Upper lobe of right lung (tissue), 1 donor: ENCODE results near the gene CLEC16A. TPM values are rescaled to one million over a fixed set of nuclear protein-coding genes. Genes with fewer than 3 reads are reported as not detected.

ENCODE experiments used
- ATAC-seq: fragments of 200-7000 bp; cut with Tn5 transposase; one replicate; pipeline ENCODE4 v1.9.1; 2020; ENCODE audit warnings: mild to moderate bottlenecking, moderate library complexity
- DNase-seq: peaks from one replicate; pipeline ENCODE4 v3.0.0-alpha.2; 2020
- H3K27ac ChIP-seq: fragments of 200-600 bp; one replicate; pipeline ENCODE4 v1.8.0; 2022
- H3K27me3 ChIP-seq: fragments of 200-600 bp; one replicate; pipeline ENCODE4 v1.8.0; 2022; ENCODE audit warnings: mild to moderate bottlenecking
- H3K36me3 ChIP-seq: fragments of 200-600 bp; one replicate; pipeline ENCODE4 v1.8.0; 2022
- H3K4me1 ChIP-seq: fragments of 200-600 bp; one replicate; pipeline ENCODE4 v1.8.0; 2022
- H3K4me3 ChIP-seq: fragments of 200-600 bp; one replicate; pipeline ENCODE4 v1.8.0; 2022; ENCODE audit warnings: mild to moderate bottlenecking
- H3K9me3 ChIP-seq: fragments of 200-600 bp; one replicate; pipeline ENCODE4 v1.8.0; 2022
- intact Hi-C: fragments of 100-400 bp; cut with DNase I; formaldehyde crosslinking; loops from one replicate; pipeline ENCODE4 v1.11.0; 2022
- total RNA-seq: library from RNA; stranded (reverse); fragmentation: NEBNext Ultra II Directional; extraction: Animal tissue kit (Norgen Biotek cat#: 25700); gene quantifications from one replicate; pipeline ENCODE4 v1.2.1, GENCODE V29; 2021
- TF ChIP-seq, protein P1 (sequence below): fragments of 200-600 bp; IDR thresholded peaks from one replicate; pipeline ENCODE4 v1.8.0; 2022; ENCODE audit warnings: antibody characterized with exemption
- donor health status: DM: no; HTN: yes; CAD: no; lungs with severe emphysema.

The CLEC16A gene
- total RNA-seq, 1 donor from 2014 or later = 36.9 TPM

DNA sequence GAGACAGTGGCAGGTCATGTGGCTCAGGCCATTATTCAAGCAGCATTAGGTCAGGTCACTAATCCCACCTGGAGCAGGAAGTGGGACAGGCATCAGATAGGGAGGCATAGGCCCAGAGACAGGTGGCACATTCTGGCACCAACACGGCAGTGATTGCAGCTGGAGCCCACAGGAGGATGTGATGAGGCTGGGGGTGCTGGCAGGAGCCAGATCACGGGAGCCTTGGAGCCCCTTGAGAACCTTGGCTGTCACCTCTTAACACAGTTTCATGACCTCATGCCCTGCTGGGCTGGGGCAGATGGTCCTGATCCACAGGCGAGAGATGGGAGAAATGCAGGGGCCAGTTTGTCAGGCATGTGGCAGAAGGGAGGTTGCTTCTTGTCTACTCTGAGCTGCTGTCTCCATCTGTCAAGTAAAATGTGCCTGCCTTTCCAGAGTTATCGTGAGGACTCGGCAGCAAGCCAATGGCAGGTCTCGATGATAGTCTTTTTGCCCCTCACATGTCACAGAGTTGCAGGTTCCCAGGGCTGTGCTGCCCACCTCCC, 109.6 kb downstream of the CLEC16A start:
- Histone ChIP-seq H3K27ac (no peak overlapping the region), H3K27me3 (no peaks in the 10 kb centered on the region), H3K4me3 (no peak overlapping the region), H3K9me3 (no peaks in the 10 kb centered on the region), H3K36me3 (peaks cover 6% of the 10 kb centered on the region), H3K4me1 (peaks cover 4% of the 10 kb centered on the region)
- TF ChIP-seq, protein P1, sequence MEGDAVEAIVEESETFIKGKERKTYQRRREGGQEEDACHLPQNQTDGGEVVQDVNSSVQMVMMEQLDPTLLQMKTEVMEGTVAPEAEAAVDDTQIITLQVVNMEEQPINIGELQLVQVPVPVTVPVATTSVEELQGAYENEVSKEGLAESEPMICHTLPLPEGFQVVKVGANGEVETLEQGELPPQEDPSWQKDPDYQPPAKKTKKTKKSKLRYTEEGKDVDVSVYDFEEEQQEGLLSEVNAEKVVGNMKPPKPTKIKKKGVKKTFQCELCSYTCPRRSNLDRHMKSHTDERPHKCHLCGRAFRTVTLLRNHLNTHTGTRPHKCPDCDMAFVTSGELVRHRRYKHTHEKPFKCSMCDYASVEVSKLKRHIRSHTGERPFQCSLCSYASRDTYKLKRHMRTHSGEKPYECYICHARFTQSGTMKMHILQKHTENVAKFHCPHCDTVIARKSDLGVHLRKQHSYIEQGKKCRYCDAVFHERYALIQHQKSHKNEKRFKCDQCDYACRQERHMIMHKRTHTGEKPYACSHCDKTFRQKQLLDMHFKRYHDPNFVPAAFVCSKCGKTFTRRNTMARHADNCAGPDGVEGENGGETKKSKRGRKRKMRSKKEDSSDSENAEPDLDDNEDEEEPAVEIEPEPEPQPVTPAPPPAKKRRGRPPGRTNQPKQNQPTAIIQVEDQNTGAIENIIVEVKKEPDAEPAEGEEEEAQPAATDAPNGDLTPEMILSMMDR = no peak
- ATAC-seq (no peak), DNase-seq (peak; percentile 29)
- intact Hi-C loops = no loop called here

DNA sequence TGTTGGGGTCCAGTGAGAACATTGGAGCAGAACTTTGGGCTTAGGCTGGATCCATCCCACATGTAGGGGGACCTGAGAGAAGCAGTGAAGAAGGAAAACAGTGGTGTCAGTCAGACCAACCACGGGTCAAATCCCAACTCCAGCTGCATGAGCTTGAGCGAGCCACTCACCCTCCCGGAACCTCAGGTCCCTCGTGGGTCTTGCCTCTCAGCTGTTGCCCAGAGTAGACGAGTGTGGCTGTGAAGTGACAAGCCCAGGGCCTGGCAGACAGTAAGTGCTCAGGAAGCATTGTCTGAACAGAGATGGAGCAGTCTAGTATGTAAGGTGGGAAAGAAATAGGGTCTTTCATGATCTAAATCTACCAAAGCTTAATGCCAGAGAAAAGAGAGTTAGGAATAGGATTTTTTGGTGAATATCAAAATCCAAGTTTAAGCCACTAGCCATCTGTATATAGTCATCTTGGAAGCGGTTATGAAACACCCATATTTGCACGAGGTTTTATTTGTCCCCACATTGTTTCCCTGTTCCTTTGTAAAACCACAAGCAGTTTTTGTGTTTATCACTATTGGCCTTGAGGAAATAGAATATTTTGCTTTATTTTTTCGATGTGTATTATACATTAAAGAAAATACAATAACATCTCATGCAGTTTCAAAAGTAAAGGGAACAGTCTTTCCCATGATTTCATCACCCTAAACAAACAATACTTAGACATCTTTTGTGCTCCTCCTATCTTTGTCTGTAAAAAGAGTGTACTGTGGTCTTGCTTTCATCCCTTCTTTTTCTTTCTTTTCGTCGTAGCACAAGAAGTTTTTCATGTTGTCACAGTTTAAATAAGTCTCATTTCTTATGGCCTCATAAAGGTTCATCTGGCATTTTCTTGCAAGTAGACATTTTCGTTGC, 112.0 kb downstream of the CLEC16A start:
- TF ChIP-seq, protein P1 = no peak
- no peak overlapping the region for H3K27ac ChIP-seq
- no peak overlapping the region for H3K4me3 ChIP-seq
- H3K4me1 ChIP-seq = peaks cover 8% of the 10 kb centered on the region
- intact Hi-C loops = no loop called here
- no peaks in the 10 kb centered on the region for H3K9me3 ChIP-seq
- H3K27me3 ChIP-seq = no peaks in the 10 kb centered on the region
- DNase-seq (peak; percentile 23), ATAC-seq (no peak)
- H3K36me3 ChIP-seq = peaks cover 13% of the 10 kb centered on the region

DNA sequence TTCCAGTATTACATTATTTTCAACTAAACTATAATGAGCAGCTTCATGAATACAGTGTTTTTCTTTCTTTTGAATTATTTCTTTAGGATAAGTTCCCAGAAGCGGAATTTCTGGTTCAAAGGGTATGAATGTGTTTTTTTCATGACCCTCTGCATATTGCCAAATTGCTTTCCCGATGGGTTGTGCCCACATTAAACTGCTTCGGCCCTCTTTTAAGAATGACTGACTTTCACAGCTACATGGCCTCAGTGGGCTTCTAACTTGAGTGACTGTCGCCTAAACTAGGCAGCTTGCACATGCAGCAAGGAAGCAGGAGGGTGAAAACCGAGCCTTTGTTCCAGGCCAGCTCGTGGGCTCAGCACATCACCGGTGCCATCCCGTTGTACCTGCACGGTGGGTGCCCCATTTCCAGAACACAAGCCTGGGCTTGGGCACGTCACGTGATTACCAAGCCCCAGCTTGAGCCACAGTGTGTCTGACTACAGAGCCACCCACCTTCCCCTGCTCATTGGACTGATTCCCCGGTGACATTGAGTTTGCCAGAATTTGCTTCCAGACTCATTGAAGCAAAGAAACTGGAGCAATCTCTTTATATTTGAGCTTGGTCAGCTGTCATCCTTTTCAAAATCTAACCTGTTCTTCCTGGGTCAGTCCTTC, 112.8 kb downstream of the CLEC16A start:
- Histone ChIP-seq H3K4me1 (peaks cover 8% of the 10 kb centered on the region), H3K4me3 (no peak overlapping the region), H3K27me3 (no peaks in the 10 kb centered on the region), H3K9me3 (no peaks in the 10 kb centered on the region), H3K36me3 (peaks cover 15% of the 10 kb centered on the region), H3K27ac (no peak overlapping the region)
- ATAC-seq (no peak), DNase-seq (peak; percentile 32)
- TF ChIP-seq, protein P1 = no peak
- intact Hi-C loops = no loop called here

DNA sequence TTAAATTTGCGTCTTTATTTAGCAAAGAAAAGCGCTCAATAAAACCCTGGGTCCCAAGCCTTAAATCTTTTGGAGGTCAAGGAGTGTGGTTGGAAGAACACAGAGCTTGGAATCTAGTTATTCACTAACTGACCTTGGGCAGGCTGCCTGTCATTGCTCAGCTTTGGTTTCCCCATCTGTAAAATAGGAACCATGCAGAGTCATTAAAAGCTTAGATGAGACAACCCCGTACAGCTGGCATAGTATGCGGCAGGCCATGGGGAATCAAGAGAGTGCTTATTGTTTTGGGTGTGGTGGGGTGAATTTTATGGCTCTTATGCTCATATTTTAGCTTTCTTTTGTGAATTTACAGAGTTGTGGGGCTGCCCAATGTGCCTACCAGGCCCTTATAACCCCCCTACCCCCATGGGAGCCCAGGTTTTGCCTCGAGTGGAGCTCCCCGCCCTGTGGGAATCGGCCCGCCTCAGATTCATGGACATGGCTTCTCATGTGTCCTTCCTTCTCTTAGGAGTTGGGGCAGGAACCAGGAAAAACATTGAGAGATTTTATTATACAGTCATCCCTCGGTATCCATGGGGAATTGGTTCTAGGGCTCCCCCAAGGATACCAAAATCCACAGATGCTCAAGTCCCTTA, 113.5 kb downstream of the CLEC16A start:
- TF ChIP-seq, protein P1 = no peak
- H3K4me1 ChIP-seq = peaks cover 6% of the 10 kb centered on the region
- intact Hi-C loops = no loop called here
- H3K27me3 ChIP-seq = no peaks in the 10 kb centered on the region
- no peak overlapping the region for H3K27ac ChIP-seq
- peak; percentile 21 for DNase-seq
- H3K36me3 ChIP-seq = peaks cover 12% of the 10 kb centered on the region
- no peaks in the 10 kb centered on the region for H3K9me3 ChIP-seq
- H3K4me3 ChIP-seq = no peak overlapping the region
- ATAC-seq = no peak

DNA sequence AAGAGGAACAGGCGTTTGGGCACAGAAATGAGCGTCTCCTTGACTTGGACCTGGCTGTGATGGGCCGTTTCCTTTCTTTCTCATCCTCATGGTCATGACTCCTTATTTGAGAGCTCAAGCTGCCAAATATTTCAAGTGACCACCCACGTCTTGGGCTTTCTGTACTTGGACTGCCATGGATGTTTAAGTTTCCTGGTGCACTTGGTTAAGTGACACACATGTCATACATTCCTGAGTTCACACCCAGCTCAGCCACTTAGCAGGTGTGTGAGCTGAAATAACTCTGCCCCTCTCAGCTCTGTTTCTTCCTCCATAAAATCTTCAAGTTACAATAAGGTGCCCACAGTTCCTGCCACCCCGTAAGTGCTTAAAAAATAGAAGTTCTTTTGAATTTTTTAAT, 114.5 kb downstream of the CLEC16A start:
- Histone ChIP-seq H3K36me3 (peaks cover 18% of the 10 kb centered on the region), H3K27me3 (no peaks in the 10 kb centered on the region), H3K4me1 (peaks cover 4% of the 10 kb centered on the region), H3K27ac (peak overlapping the region; percentile 51), H3K4me3 (no peak overlapping the region), H3K9me3 (no peaks in the 10 kb centered on the region)
- TF ChIP-seq, protein P1 = no peak
- DNase-seq (peak; percentile 23), ATAC-seq (peak; percentile 90)
- intact Hi-C loops = no loop called here
